ENCODE measurements around the gene CHN1. TPM values are rescaled to one million over a fixed set of nuclear protein-coding genes. Genes with fewer than 3 reads are reported as not detected.

Gene CHN1
- total RNA-seq, 4 donors from 2014 or later: 7.8 to 9.7 (median 9.4) TPM

DNA sequence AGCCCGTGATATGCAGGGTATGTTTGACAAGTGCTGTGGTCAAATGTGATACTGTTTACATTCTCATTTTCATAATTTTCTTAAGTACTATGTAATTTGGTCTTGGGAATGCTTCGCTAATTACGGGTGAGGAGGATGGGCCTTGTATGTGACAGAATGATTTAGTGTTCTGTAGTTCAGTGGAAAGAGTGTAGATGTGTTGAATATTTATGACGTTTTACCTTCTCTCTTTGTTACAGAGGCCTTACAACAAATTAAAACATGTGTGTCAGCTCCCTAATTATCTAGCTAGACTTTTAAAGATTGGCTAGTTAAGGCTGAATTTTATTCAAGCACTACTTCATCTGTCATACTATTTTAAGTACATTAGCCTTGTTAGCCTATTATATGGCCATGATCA is 230.3 kb downstream of the CHN1 start:
- no peak overlapping the region for H3K27ac ChIP-seq

DNA sequence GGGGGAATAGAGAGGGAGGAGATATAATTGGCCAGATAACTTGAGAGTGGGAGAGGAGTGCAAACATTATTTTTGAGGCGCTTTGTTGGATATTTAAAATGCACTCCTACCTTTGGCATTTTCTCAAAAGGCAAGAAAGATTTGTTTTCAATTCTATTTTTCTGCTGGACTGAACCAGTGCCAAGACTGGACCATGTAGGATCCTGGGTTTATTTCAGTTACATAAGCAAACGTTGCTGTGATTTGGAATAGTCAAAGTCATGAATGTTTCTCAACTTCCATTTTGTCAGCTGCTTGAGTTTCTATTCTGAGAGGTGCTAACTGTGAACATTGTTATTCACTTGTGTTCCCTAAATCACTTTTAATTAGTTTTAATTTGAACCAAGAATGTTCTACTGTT is 232.0 kb downstream of the CHN1 start:
- intact Hi-C loops (cut with DNase I): loop anchor here (5.0 kb wide), 1 partner anchor 214 kb away; no protein-coding TSS in a partner anchor
- no peak for DNase-seq
- peaks cover 0 to 10% of the 10 kb centered on the region in 2 donors for H3K4me1 ChIP-seq
- H3K4me3 ChIP-seq (replicated peaks in 1 of 3): no peak overlapping the region
- H3K9me3 ChIP-seq: no peaks in the 10 kb centered on the region
- no peak overlapping the region for H3K27ac ChIP-seq
- TF ChIP-seq POLR2A (IDR thresholded peaks at IDR 0.05): no peak
- TF ChIP-seq, protein P1, sequence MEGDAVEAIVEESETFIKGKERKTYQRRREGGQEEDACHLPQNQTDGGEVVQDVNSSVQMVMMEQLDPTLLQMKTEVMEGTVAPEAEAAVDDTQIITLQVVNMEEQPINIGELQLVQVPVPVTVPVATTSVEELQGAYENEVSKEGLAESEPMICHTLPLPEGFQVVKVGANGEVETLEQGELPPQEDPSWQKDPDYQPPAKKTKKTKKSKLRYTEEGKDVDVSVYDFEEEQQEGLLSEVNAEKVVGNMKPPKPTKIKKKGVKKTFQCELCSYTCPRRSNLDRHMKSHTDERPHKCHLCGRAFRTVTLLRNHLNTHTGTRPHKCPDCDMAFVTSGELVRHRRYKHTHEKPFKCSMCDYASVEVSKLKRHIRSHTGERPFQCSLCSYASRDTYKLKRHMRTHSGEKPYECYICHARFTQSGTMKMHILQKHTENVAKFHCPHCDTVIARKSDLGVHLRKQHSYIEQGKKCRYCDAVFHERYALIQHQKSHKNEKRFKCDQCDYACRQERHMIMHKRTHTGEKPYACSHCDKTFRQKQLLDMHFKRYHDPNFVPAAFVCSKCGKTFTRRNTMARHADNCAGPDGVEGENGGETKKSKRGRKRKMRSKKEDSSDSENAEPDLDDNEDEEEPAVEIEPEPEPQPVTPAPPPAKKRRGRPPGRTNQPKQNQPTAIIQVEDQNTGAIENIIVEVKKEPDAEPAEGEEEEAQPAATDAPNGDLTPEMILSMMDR (IDR thresholded peaks at IDR 0.05): no peak
- H3K36me3 ChIP-seq: no peaks in the 10 kb centered on the region
- 60 to 75% methylated on average over 2 of the region's 2 CpGs for WGBS, 2 donors
- H3K27me3 ChIP-seq: no peaks in the 10 kb centered on the region

More for the DNA sequence above, 230.3 kb downstream of the CHN1 start:
- intact Hi-C loops (cut with DNase I): loop anchor here (5.0 kb wide), 1 partner anchor 212 kb away; no protein-coding TSS in a partner anchor
- Histone ChIP-seq H3K36me3 (no peaks in the 10 kb centered on the region), H3K4me1 (peaks cover 0 to 12% of the 10 kb centered on the region in 2 donors), H3K4me3 (replicated peaks in 1 of 3) (no peak overlapping the region), H3K9me3 (no peaks in the 10 kb centered on the region), H3K27me3 (no peaks in the 10 kb centered on the region)
- TF ChIP-seq, protein P1 (IDR thresholded peaks at IDR 0.05): no peak
- TF ChIP-seq POLR2A (IDR thresholded peaks at IDR 0.05): no peak
- DNase-seq: no peak
- WGBS, 2 donors: 96% methylated on average over 4 of the region's 4 CpGs

DNA sequence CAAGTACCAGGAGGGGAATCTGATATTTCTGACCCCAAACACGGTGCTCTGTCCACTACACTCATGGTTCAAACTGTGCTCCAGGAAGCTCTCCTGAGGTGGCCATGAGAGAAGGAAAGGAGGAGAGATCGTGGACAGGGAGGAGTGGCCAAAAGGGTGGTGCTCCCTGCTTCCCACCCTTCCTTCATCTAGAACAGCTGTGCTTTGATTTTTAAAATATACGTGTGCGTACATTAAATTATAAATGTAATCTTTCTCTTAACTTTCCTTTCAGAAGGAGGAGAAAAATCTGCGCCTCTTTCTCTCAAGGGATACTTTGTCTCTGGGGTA is 232.7 kb downstream of the CHN1 start:
- DNase-seq: no peak
- no peaks in the 10 kb centered on the region for H3K36me3 ChIP-seq
- no peak overlapping the region for H3K27ac ChIP-seq
- intact Hi-C loops (cut with DNase I): loop anchor here (5.0 kb wide), 1 partner anchor 215 kb away; no protein-coding TSS in a partner anchor
- H3K27me3 ChIP-seq: no peaks in the 10 kb centered on the region
- H3K9me3 ChIP-seq: no peaks in the 10 kb centered on the region
- TF ChIP-seq, protein P1 (IDR thresholded peaks at IDR 0.05): no peak
- TF ChIP-seq POLR2A (IDR thresholded peaks at IDR 0.05): no peak
- H3K4me3 ChIP-seq (replicated peaks in 1 of 3): no peak overlapping the region
- WGBS, 2 donors: 74 to 75% methylated on average over 5 of the region's 5 CpGs
- peaks cover 0 to 8% of the 10 kb centered on the region in 2 donors for H3K4me1 ChIP-seq

DNA sequence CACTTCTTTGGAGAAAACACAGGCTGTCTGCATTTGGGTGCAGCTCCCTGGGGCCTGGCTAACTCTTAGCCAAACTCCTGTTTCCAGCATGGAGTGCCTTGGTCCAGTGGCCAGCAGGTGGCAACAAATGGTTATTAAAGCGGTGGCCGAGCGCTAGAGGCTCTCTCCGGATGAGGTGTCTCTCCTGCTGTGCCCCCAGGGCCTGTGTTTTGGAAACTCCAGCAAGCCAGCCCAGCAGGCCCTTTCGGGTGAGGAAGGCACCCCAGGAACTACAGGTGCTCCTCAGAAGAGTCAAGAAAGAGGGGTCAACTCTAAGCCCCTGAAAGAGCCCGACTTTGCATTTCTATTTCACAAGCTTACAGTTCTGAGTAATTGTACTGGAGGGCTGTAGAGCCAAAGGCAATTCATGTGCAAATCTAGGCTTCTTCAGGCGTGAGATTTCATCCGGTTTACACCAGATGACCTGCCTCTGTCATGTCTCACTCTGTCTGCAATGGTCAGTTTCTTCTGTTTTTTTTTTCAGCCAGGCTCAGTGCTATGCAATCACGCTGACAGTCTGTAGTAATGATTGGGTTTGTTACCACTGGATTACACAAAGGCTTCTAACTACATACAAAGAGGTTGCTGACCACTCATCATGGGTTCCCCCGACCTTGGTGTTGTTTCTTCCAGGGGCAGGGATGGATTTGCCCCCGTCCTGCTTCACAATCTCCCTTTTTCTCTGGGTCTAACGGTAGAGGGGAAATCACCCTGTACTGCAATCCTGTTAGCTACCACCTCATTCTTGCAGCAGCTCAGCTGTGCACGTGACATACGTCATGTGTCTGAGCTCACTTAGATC is 233.3 kb downstream of the CHN1 start:
- Histone ChIP-seq H3K9me3 (no peaks in the 10 kb centered on the region), H3K4me1 (peaks cover 0 to 8% of the 10 kb centered on the region in 2 donors), H3K36me3 (no peaks in the 10 kb centered on the region), H3K27ac (no peak overlapping the region), H3K27me3 (no peaks in the 10 kb centered on the region), H3K4me3 (replicated peaks in 1 of 3) (no peak overlapping the region)
- DNase-seq: peak; percentile 72 to 83
- intact Hi-C loops (cut with DNase I): loop anchor here (5.0 kb wide), 1 partner anchor 215 kb away; no protein-coding TSS in a partner anchor
- TF ChIP-seq, protein P1 (IDR thresholded peaks at IDR 0.05): peak; percentile 47 to 82 (median 71)
- TF ChIP-seq POLR2A (IDR thresholded peaks at IDR 0.05): no peak
- 39 to 42% methylated on average over 13 to 14 of the region's 14 CpGs for WGBS, 2 donors

DNA sequence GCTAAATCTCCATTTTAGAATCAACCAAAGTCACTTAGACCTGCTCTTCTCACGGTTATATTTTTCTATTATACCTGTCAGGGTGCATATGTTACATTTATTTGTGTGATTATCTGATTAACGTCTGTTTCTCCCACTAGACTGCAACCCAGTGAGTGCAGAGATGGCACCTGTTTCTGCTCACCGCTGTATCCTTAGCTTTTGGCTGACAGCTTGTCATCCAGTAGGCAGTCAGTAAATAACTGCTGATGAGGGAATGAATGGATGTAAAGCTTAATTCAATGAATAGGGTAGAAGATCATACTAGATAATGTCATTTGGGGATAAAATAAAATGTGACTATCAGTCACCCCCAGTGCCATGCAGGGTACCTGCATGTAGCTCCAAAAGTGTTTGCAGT is 234.0 kb downstream of the CHN1 start:
- Histone ChIP-seq H3K27me3 (no peaks in the 10 kb centered on the region), H3K9me3 (no peaks in the 10 kb centered on the region), H3K36me3 (no peaks in the 10 kb centered on the region), H3K4me3 (replicated peaks in 1 of 3) (no peak overlapping the region), H3K4me1 (peaks cover 0 to 8% of the 10 kb centered on the region in 2 donors), H3K27ac (no peak overlapping the region)
- TF ChIP-seq POLR2A (IDR thresholded peaks at IDR 0.05): no peak
- TF ChIP-seq, protein P1 (IDR thresholded peaks at IDR 0.05): no peak
- intact Hi-C loops (cut with DNase I): loop anchor here (5.0 kb wide), 1 partner anchor 216 kb away; no protein-coding TSS in a partner anchor
- no peak for DNase-seq
- 76 to 80% methylated on average over 3 of the region's 3 CpGs for WGBS, 2 donors

Data from thyroid gland (tissue), 4 donors.